K562 (cell line): Measurements from ENCODE around the gene PLOD1. TPM values are rescaled to one million over a fixed set of nuclear protein-coding genes. Genes with fewer than 3 reads are reported as not detected.
A peak's percentile ranks its signal among the peaks of the same experiment; 100 is the strongest.

ENCODE experiments used
- BHLHE40 ChIP-seq: IDR thresholded peaks from 2 replicates; pipeline ENCODE4 v1.6.1; 2011; ENCODE audit warnings: low read length, improper control_type of control experiment
- CHAMP1 ChIP-seq: fragments of 450-650 bp; IDR thresholded peaks from 2 replicates; pipeline ENCODE4 v1.6.1; 2016; ENCODE audit warnings: mild to moderate bottlenecking
- ELF2 ChIP-seq: fragments of 250-450 bp; sonication (Bioruptor Pico); IDR thresholded peaks from 2 replicates; pipeline ENCODE4 v1.5.0; 2021; ENCODE audit warnings: mild to moderate bottlenecking
- EP300 ChIP-seq: IDR thresholded peaks from 2 replicates; pipeline ENCODE4 v1.6.1; 2012; ENCODE audit warnings: low read length, improper control_type of control experiment
- GTF2E2 ChIP-seq: fragments of 200-800 bp; sonication (Bioruptor generic); IDR thresholded peaks from 2 replicates; pipeline ENCODE4 v1.6.1; 2016; ENCODE audit warnings: missing genetic modification characterization, missing compliant biosample characterization
- GTF2F1 ChIP-seq: IDR thresholded peaks from 2 replicates; pipeline ENCODE4 v1.6.1; 2011; ENCODE audit warnings: low read depth, low read length, improper control_type of control experiment
- HBP1 ChIP-seq: fragments of 450-650 bp; formaldehyde crosslinking; IDR thresholded peaks from 2 replicates; pipeline ENCODE4 v1.4.0; 2022; ENCODE audit warnings: missing genetic modification characterization
- NR2C2 ChIP-seq, 2 experiments: fragments of 200-800 bp in 1 of 2; sonication (Bioruptor generic) in 1 of 2; sonication (generic) in 1 of 2; formaldehyde crosslinking in 1 of 2; IDR thresholded peaks; 2 replicates each; pipeline versions ENCODE4 v1.6.1 to v1.8.0; 2016 to 2022; ENCODE audit warnings: mild to moderate bottlenecking in 1 of 2, missing compliant biosample characterization in 1 of 2, missing genetic modification characterization in 1 of 2, missing genetic modification reagents in 1 of 2
- PHF8 ChIP-seq: fragments of 200-600 bp; sonication (generic); IDR thresholded peaks from 2 replicates; pipeline ENCODE4 v1.6.1; 2012; ENCODE audit warnings: mixed run types, mild to moderate bottlenecking, inconsistent platforms, low read length, moderate library complexity, borderline replicate concordance
- SMAD4 ChIP-seq: fragments of 250-450 bp; sonication (Bioruptor Pico); conservative IDR thresholded peaks from 2 replicates; pipeline ENCODE4 v1.8.0; 2021; ENCODE audit warnings: inconsistent platforms, mild to moderate bottlenecking, moderate library complexity
- SMARCE1 ChIP-seq: fragments of 450-650 bp; IDR thresholded peaks from 2 replicates; pipeline ENCODE4 v1.7.1; 2016; ENCODE audit warnings: mild to moderate bottlenecking
- U2AF1 ChIP-seq: fragments of 200-400 bp; formaldehyde crosslinking; optimal IDR thresholded peaks from 2 replicates; pipeline ENCODE3; 2017; ENCODE audit warnings: mild to moderate bottlenecking, low read depth, low read length, moderate library complexity
- ZNF184 ChIP-seq: sonication (generic); formaldehyde crosslinking; IDR thresholded peaks from 2 replicates; pipeline ENCODE4 v1.5.0; 2020; ENCODE audit warnings: missing genetic modification reagents
- ZNF384 ChIP-seq: IDR thresholded peaks from 2 replicates; pipeline ENCODE4 v1.6.1; 2012; ENCODE audit warnings: low read depth, low read length, improper control_type of control experiment
- ZNF444 ChIP-seq: fragments of 250-450 bp; sonication (Bioruptor Pico); IDR thresholded peaks from 2 replicates; pipeline ENCODE4 v1.4.0; 2020; ENCODE audit warnings: mild to moderate bottlenecking, moderate library complexity
- ZNF609 ChIP-seq: sonication (generic); formaldehyde crosslinking; IDR thresholded peaks from 2 replicates; pipeline ENCODE4 v1.8.1; 2023; ENCODE audit warnings: missing genetic modification reagents, mild to moderate bottlenecking, borderline replicate concordance
- polyA plus RNA-seq, 8 experiments: library from polyadenylated mRNA; depleted of rRNA in 4 of 8; stranded (reverse) in 5 of 8; unstranded in 3 of 8; fragments of >200 nt; fragmentation: Nextera tagmentation in 2 of 8; fragmentation: Illumina TruSeq in 1 of 8; extraction: Ambion mirVana in 2 of 8; extraction: Trizol in 1 of 8; gene quantifications; 2 replicates each; pipeline versions ENCODE4 v1.2.1 to v1.2.3, GENCODE V29; 2011 to 2014; ENCODE audit warnings: inconsistent platforms in 1 of 8, missing spikeins in 1 of 8
- total RNA-seq, 7 experiments: library from RNA; depleted of rRNA in 6 of 7; stranded (reverse); fragments of >200 nt in 6 of 7; fragmentation: Illumina TruSeq in 2 of 7; extraction: Trizol in 2 of 7; gene quantifications; 2 replicates each; pipeline versions ENCODE4 v1.2.1 to v1.2.3, GENCODE V29; 2011 to 2021; ENCODE audit warnings: low replicate concordance in 1 of 7
- TF ChIP-seq, protein P1 (sequence below): fragments of 200-800 bp; sonication (Bioruptor generic); IDR thresholded peaks from 2 replicates; pipeline ENCODE4 v1.6.1; 2017; ENCODE audit warnings: missing genetic modification characterization, missing compliant biosample characterization

The PLOD1 gene
- total and polyA plus RNA-seq, 9 of the 15 experiments (the other 6 are each of a cell fraction or from before 2014, with no cell fraction given): 16.6 to 90.8 (median 52.7) TPM

GRCh38 chr1:11979851-11980675 is 45.5 kb downstream of the PLOD1 start, which contains the start of gene MFN2 (continued):
- TF ChIP-seq CHAMP1 (no peak), ZNF609 (CRISPR knock-in tag) (no peak), HBP1 (CRISPR knock-in tag) (no peak), U2AF1 (peak; percentile 92), SMARCE1 (peak; percentile 68), SMAD4 (CRISPR knock-in tag) (peak; percentile 77; the same call in 1 of the 2 replicates), EP300 (no peak; the same call in 1 of the 2 replicates), ZNF384 (no peak), BHLHE40 (peak; percentile 13; the same call in 1 of the 2 replicates), ELF2 (peak; percentile 67; the same call in 1 of the 2 replicates), GTF2E2 (tag) (peak; percentile 71; the same call in 1 of the 2 replicates), PHF8 (peak; percentile 95), ZNF444 (CRISPR knock-in tag) (no peak), GTF2F1 (no peak), NR2C2 (CRISPR knock-in tag; IDR thresholded peaks at IDR 0.05) (peak; percentile 91), NR2C2 (tag; IDR thresholded peaks at IDR 0.05) (peak; percentile 99), ZNF184 (no peak)
- TF ChIP-seq, protein P1, sequence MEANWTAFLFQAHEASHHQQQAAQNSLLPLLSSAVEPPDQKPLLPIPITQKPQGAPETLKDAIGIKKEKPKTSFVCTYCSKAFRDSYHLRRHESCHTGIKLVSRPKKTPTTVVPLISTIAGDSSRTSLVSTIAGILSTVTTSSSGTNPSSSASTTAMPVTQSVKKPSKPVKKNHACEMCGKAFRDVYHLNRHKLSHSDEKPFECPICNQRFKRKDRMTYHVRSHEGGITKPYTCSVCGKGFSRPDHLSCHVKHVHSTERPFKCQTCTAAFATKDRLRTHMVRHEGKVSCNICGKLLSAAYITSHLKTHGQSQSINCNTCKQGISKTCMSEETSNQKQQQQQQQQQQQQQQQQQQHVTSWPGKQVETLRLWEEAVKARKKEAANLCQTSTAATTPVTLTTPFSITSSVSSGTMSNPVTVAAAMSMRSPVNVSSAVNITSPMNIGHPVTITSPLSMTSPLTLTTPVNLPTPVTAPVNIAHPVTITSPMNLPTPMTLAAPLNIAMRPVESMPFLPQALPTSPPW: peak; percentile 100
